OCI-M2 (cell line): Measurements from ENCODE around the gene CDRT15.
"Not testable (repeated sequence)": the region's sequence is repeated elsewhere in the genome, so short reads cannot be mapped to it uniquely, and the experiment has no call there.

ENCODE experiments used
- DNase-seq: peaks from one replicate; lab custom pipeline; 2025; ENCODE audit not compliant: unreplicated experiment; lab: John Stamatoyannopoulos, UW

Gene CDRT15

DNA sequence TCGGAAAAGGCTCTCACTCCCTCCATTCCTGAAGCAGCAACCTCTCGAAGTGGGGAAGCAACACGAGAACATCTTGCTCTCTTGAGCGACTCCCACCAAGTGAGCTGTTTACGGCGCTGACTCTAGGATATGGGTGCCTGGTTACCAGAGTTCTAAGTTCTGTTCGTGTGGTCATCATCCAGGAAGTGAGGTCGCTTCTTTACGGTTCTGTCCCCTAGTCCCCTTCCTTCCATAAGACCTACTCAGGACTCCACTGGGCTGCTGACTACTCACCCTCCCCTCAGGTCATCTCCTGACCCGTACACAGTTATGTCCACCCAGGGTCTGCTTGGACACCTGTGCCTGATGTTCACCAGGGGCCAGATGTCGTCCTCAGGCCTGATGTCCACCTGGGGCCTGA lies at the start of gene CDRT15:
Gene CDRT15 (minus strand): TSS at position 101 of the 400 bp plus-strand sequence. CDS start 29 bp downstream, at position 72.
- DNase-seq = not testable (repeated sequence)

DNA sequence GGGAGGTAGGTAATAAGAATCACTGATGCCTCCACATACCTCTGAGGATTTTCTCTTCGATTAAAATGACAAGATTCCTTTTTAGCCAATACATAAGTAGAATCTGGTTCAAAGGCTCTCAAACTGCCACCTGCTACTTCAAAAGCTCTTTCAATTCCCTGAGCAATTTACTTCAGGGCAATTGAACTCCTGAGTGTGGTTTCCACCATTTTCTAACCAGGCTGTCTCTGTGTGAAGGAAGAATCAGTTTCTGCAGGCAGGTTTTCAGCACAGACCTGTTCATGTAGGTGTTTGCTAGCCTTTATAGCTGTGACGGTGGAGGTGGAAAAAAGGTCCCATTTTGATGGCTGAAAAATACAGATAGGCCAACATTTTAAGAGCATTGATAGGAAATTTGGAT lies 46.1 kb upstream of the CDRT15 start:
- no peak for DNase-seq

DNA sequence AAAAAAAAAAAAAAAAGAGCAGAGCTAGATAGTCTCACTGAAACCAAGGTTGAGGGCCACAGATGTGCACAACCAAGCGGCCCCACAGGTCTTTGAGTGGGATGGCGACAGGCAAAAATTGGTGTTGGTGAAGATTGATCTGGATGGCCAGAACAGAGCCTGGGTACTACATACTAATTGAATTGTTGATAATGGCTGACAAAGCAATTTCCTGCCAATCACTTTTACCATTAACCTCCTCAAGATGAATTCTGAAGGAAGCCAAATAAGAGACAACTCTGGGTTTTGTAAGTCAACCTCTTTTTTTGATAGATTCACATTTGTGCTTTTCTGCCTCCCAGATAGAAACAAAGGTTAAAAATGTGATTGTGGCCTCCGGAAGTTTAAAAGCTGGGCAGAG lies 44.9 kb upstream of the CDRT15 start:
- DNase-seq = no peak

DNA sequence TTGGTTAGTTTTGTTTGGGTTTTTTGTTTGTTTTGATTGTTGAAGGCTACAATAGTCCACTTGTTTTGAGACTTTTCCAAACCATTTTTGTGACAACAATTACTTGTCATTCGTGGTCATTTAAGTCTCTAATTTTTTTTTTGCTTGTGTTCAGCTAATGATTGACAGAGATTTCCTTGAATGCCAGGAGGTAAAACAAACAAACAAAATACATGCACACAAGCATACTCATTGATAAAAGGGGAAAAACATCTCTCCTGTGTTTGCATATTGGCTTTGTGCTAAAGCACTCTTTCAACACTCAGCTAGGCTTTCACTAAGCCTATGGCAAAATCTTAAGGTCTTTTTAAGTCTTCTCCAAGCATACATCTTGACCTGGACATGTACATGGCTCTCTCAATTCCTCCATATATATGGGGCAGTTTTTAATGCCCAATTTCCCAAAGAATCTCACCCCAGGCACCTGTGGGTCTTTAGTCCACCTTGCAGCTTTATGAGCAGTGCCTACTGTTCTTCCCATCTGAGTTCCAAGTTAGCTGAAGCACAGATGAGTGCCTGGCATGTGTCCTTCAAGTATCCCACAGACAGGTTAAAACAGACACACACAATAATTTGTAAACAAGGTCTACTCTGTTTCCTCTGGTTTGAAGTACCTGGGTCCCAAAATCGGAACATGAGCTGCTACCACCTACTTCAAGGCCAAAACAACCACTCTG lies 40.0 kb upstream of the CDRT15 start:
- no peak for DNase-seq

DNA sequence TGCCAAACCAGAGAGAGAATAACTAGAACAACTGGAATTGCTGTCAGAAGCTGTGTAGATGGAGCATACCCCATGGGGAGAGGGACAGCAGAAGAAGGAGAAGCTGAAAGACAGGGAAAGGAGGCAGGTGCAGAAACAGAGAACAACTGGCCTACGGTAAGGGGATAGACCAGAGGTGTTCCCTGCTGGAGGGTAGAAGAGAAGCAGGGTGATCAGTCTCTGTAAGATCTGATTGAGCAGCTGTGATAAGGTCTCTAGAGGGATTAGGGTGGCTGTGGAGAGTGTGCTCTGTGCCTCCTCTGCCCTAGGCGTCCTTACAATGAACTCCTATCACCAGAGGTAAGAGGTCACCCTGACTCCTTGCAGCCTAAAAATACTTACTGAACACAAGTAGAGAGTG lies 33.8 kb upstream of the CDRT15 start:
- DNase-seq = no peak

DNA sequence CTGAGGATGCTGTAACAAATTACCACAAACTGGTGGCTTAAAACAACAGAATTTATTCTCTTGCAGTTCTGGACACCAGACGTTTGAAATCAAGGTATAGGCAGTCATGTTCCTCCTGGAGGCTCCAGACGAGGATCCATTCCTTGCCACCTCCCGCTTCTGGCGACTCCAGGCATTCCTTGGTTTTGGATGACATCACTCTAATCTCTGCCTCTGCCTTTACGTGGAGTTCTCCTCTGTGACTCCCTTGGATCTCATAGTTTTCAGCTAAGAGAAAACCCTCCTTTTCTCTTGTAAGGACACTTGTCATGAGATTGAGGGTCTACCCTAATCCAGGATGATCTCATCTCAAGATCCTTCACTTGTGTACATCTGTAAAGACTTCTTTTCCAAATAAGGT lies 32.8 kb upstream of the CDRT15 start:
- no peak for DNase-seq

DNA sequence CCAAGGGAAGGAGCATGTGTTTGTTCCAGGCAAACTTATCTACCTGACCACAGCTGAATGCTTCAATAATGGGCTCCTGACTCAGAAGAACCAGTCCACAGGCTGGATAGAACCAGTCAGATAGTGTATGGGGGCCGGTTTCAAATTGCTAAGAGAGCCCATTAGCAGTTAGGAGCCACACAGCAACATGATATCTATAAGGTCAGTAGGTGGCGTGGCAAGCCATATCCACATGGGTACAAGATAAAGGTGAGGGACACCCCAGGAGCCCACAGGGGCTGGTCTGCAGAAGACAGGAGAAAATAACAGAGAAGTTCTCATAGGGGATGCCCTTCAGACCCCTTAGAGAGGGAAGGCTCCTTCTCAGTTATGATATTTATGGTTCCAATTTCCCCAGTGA lies 31.6 kb upstream of the CDRT15 start:
- no peak for DNase-seq

DNA sequence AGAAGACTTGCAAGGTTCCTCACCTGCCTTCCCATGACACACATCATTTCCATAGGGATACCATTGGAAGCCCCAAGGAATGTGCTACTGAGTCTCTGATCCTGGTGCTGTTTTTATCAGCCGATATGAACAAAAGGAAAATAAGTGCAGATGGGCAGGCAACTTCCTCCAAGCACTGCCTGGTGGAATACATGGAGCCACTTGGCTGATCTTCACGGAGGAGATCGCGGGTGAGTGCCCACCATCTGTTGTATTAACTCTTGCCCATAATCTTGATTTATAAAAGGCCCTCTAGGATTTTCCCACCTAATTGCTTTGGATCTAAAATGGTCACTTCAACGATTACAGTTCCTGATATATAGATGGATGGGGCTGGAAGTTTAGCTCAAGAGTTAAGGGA lies 24.7 kb upstream of the CDRT15 start:
- no peak for DNase-seq

DNA sequence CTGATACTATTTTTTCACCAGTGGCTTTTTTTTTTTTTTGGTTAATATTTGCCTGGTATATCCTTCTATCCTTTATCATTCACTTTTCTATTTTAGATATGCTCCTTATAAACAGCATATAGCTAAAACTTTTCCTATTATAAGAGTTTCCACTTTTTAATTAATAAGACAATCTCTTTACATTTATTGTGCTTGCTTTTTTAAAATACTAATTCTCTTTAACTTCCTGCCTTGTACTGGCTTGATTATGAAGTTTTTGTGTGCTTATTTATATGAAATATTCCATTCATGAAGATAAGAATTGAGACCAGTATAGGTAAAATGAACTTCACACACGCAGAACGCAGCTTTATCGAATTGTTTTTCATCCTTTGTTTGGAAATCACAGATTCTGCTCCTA lies 9.0 kb upstream of the CDRT15 start:
- no peak for DNase-seq

DNA sequence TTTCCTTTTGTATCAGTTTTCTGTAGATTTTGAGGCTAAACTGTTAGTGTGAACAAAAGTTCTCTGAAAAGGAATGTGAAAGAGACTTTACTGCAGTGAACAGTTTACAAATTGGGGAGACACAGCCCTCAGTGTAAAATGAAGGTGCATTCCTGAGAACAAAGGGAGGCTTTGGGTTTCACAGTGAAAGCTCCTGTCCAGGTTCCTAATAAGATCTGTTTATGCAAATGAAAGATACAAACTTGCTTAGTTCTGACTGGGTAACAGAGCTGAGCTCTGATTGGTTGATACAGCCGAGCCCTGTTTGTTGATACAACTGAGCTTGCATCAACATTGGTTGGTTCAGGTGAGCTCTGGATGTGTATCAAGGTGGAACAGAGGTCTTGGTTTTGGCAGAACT lies 8.3 kb upstream of the CDRT15 start:
- DNase-seq = no peak

DNA sequence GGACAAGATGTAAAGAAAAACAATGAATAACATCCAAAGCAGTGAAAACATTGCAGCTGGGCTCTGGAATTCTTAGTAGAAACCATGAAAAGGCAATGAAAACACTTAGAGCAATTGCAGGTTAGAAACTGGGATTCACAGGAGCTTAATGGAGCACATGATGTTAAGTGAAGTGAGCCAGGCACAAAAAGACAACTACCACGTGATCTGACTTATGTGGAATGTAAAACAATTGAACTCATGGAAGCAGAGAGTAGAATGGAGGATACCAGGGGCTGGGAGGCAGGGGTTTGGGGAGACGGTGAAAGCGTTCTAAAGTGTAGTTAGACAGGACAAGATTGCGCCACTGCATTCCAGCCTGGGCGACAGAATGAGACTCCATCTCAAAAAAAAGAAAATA lies 2.6 kb upstream of the CDRT15 start:
- not testable (repeated sequence) for DNase-seq

DNA sequence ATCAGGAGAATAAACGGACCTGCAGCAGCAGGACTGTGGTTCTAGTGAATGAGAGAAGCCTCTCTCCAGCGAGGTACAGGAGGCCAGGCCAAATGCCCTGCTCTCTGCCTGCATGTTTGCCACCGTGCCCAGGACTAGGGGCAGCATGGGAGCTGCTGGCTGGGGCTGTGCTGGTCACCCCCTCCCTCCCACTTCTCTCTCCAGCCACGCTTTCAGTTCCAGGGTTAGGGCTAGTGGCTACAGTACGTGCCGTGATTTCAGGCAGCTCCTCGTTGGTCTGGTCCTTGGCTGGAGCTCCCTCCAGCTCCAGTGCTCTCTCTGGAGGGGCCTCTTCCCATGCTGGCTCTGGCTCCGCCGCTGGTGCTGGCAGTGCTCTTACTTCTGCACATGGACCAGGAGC lies 630 bp downstream of the CDRT15 start:
- DNase-seq = not testable (repeated sequence)

DNA sequence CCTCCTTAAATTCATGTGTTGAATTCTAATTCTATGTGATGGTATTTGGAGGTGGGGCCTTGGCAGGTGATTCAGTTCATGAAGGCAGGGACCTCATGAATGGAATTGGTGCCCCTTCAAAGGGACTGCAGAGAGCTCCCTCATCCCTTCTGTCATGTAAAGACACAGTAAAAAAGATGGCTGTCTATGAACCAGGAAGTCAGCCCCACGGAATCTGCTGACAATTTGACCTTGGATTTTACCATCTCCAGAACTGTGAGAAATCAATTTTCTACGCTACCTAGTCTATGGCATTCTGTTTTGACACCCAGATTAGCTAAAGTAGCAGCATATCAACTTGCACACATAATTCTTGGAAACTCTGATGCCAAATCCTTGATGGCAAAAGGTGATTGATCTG lies 1.6 kb downstream of the CDRT15 start:
- DNase-seq = not testable (repeated sequence)

DNA sequence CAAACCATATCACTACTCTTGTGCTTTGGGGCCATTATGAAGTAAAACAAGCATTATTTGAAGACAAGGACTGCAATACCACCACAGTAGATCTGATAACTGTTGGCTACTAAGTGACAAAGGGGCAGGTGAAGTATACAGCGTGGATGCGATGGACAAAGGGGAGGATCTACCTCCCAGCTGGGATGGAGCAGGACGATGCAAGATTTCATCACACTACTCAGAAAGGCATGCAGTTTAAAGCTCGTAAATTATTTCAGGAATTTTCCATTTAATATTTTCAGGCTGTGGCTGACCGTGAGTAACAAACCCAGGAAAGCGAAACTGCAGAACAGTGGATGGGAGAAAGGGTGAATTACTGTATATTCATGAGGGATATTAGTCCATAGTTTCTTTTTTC lies 5.5 kb downstream of the CDRT15 start:
- DNase-seq = not testable (repeated sequence)

DNA sequence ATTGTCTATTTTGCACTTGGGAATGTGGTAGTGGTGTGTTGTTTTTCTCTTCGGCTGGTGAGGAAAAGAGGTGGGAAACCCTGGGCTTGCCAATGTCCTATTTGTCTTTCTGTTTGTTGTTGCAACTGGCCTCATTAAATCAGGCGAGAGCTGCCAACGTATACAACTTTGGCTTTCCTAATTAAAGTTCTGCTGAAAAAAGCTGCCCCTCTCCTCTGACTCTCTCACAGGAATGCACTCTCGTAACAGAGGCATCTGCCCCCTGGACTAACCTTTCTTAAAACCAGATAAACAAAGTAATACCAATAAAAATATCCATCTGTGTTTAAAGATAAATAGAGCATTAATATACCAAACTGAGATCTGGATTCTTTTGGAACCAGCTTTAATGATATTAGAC lies 7.8 kb downstream of the CDRT15 start:
- no peak for DNase-seq

DNA sequence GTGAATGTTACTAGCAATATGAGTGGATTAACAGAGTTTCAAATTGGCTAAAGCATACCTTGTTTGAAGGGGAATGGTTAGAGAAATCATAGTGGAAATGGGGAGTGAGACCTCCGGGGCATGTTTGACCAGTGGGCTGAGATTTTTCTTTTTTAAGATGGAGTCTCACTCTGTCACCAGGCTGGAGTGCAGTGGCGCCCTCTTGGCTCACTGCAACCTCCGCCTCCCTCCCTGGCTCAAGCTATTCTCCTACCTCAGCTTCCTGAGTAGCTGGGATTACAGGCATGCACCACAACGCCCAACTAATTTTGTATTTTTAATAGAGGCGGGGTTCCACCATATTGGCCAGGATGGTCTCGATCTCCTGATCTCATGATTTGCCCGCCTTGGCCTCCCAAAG lies 9.6 kb downstream of the CDRT15 start:
- DNase-seq = no peak

DNA sequence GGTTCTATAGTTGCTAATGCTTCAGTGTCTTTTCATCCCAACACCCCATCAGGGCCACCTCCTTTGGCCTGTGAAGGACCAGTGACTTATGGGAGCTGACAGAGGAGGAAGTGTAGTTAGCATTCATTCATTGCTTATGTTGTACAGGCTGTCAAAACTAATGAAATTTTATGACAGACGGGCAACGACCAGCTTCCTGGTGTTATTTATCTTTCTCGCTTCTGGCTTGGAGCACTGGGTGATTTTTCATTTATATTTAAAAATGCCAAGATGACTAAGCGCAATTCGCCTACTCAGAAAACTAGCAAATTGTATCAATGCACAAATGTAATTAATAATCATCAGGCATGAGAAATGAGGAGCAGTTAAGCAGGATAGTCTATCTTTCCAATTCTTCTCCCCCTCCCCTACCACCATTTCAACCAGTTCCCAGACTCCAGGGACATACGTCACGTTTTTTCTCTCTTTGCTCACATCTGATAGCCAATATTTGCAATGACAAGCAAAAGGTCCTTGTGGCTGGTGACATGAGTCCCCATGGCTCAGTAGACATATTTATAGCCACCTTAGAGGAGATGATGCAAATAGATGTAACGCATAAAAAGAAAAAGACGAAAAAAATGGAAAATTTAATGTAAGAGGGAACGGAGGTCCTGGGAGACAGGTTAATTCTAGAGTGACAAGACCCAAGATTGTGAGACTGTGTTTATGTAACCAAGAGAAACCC lies 11.2 kb downstream of the CDRT15 start:
- DNase-seq = no peak

DNA sequence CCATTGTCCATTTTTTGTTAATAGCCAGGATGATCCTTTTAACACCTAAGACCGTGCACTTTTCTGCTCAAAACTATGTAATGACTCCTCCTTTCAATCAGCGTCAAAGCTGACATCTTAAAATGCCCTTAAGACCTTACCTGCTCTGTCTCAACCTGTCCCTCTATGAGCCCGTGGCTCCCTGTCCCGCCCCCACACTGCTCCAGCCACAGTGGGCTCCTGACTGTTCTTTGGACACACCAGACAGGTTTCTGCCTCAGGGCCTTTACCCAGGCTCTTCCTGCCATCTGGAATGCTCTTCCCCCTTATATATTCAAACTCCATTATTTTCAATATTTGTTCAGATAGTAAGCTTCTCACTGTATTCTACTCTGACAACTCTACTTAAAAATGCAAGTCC lies 14.1 kb downstream of the CDRT15 start:
- no peak for DNase-seq

DNA sequence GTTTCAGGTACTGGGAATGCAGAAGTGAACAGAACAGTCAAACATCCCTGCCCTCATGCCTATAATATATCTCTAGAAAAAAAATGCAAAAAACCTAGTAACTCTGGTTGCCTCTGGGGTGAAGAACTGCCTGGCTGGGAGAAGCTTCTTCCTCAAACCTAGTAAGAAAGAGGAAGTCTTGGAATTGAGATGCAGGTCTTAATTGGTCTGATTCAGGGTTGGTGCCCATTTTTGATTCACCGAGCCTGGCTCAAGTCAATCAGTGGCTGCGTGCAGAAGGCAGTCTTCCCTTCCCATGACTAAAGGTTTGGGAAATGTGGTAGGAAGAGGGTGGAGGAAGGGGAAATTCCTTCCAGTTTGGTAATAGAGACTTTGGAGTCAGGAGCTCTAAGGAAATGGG lies 22.4 kb downstream of the CDRT15 start:
- no peak for DNase-seq

DNA sequence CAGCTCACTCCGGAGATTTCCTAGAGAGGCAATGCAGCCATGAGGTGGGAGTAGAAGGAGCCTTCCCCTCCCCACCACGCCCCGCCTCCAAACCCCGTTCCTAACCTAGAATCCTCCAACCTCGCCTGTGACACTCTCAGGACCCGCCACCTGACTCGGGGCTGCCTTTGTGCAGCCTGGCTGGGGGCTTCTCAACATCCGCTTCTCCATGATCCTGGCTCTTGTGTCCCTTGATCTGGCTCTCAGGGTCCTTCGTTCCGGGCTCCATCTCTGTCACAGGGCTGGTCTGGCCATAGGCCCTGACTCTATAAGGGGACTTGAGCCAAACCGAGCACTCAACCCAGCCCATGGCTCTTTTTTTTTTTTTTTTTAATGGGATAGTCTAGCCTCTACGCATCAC lies 24.3 kb downstream of the CDRT15 start:
- no peak for DNase-seq

DNA sequence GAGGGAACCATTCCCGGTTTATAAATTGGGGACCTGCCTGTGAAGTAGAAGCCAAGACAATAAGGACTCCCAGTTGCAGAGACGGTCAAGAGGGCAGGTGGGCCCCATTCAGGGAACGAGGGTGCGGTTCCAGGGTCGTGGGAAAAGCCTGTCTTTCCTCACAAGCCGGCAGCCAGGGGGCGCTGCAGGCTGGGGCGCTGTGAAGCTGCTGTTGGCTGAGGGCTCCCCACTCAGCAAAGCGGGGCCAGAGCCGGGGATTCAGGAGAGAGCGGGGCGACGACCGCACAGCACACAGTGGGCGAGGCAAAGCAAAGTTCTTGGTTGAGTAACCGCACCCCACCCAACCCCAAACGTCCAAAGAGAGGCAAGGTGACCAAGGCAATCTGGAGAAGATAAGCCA lies 24.9 kb downstream of the CDRT15 start:
- DNase-seq = no peak

DNA sequence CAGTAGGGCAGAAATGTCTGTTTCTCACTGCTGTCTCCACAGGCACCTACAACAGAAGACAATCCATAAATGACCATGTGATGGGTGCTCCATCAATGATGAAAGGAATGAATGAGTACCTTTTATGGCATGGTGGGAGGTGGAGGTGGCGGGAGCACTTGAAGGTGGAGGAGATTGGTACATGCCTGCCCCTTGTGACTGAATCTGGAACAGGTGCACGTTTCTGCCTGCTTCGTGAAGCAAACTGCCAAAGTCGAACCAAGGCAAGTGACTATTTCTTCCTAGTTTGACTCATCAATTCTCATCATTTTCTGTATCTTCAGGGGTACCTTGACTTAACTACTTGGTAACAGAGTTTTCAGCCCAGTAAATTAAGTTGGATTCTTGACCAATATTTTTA lies 25.4 kb downstream of the CDRT15 start:
- DNase-seq = no peak

DNA sequence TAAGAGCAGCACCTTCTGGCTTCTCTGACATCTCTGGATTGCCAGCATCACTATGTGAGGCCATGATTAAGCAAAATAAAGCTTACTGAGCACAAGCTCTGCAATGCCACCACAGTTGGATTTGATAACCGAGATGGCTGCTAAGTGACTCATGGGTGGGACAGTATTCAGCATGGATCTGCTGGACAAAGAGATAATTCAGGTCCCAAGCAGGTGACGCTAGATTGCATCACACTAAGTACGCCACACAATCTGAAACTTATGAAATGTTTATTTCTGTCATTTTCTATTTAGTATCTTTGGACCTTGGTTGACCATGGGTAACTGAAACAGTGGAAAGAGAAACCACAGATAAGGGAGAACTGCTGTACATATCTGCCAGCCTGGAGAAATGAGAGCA lies 27.4 kb downstream of the CDRT15 start:
- no peak for DNase-seq
